HUES6 (cell line): ENCODE measurements around the gene PELI2.
A peak's percentile ranks its signal among the peaks of the same experiment; 100 is the strongest.
"Not testable (repeated sequence)": the region's sequence is repeated elsewhere in the genome, so short reads cannot be mapped to it uniquely, and the experiment has no call there.

ENCODE experiments used
- H3K27ac ChIP-seq: 2 replicates; pipeline ENCODE4 v1.7.0; 2013; ENCODE audit warnings: low read depth, mild to moderate bottlenecking, low read length, inconsistent platforms
- H3K27me3 ChIP-seq: 2 replicates; pipeline ENCODE4 v1.6.1; 2013; ENCODE audit warnings: low read length; ENCODE audit not compliant: control insufficient read depth, insufficient read depth
- H3K36me3 ChIP-seq: 2 replicates; pipeline ENCODE4 v1.6.1; 2013; ENCODE audit warnings: low read length; ENCODE audit not compliant: control insufficient read depth, insufficient read depth
- H3K4me1 ChIP-seq: 2 replicates; pipeline ENCODE4 v1.6.1; 2013; ENCODE audit warnings: low read length; ENCODE audit not compliant: control insufficient read depth, insufficient read depth
- H3K4me3 ChIP-seq: 2 replicates; pipeline ENCODE4 v1.5.1; 2013; ENCODE audit warnings: low read depth, low read length
- H3K9ac ChIP-seq: one replicate; pipeline ENCODE4 v1.6.1; 2013; ENCODE audit warnings: mild to moderate bottlenecking, low read length
- H3K9me3 ChIP-seq: 2 replicates; pipeline ENCODE4 v1.6.1; 2013; ENCODE audit warnings: low read depth, low read length; ENCODE audit not compliant: control insufficient read depth, insufficient read depth

PELI2 gene

GRCh38 chr14:56154321-56154720 lies 36.1 kb downstream of the PELI2 start:
- H3K4me1 ChIP-seq = no peaks in the 10 kb centered on the region
- no peaks in the 10 kb centered on the region for H3K36me3 ChIP-seq
- H3K4me3 ChIP-seq = no peak overlapping the region
- H3K9me3 ChIP-seq = 0 out of 2 replicates have a peak, but pooled peaks cover 3% of the 10 kb centered on the region
- no peak overlapping the region for H3K9ac ChIP-seq
- H3K27me3 ChIP-seq = no peaks in the 10 kb centered on the region
- H3K27ac ChIP-seq = no peak overlapping the region

- Histone ChIP-seq H3K9ac (no peak overlapping the region), H3K27me3 (no peaks in the 10 kb centered on the region), H3K27ac (no peak overlapping the region), H3K9me3 (0 out of 2 replicates have a peak, but pooled peaks cover 3% of the 10 kb centered on the region), H3K36me3 (no peaks in the 10 kb centered on the region), H3K4me3 (no peak overlapping the region), H3K4me1 (peaks cover 3% of the 10 kb centered on the region; the same call in 1 of the 2 replicates)
Measured at GRCh38 chr14:56156096-56156495, 37.9 kb downstream of the PELI2 start.

- Histone ChIP-seq H3K9me3 (0 out of 2 replicates have a peak, but pooled peaks cover 5% of the 10 kb centered on the region), H3K9ac (no peak overlapping the region), H3K27ac (no peak overlapping the region), H3K36me3 (no peaks in the 10 kb centered on the region), H3K4me3 (no peak overlapping the region), H3K27me3 (no peaks in the 10 kb centered on the region), H3K4me1 (peaks cover 3% of the 10 kb centered on the region; the same call in 1 of the 2 replicates)
Measured at GRCh38 chr14:56159066-56159465, 40.9 kb downstream of the PELI2 start.

GRCh38 chr14:56160088-56160487 lies 41.9 kb downstream of the PELI2 start:
- Histone ChIP-seq H3K36me3 (no peaks in the 10 kb centered on the region), H3K9ac (no peak overlapping the region), H3K27me3 (no peaks in the 10 kb centered on the region), H3K9me3 (0 out of 2 replicates have a peak, but pooled peaks cover 9% of the 10 kb centered on the region), H3K27ac (no peak overlapping the region), H3K4me1 (peaks cover 3% of the 10 kb centered on the region; the same call in 1 of the 2 replicates), H3K4me3 (no peak overlapping the region)

GRCh38 chr14:56161658-56162057 lies 43.4 kb downstream of the PELI2 start:
- Histone ChIP-seq H3K27me3 (no peaks in the 10 kb centered on the region), H3K9me3 (peaks cover 14% of the 10 kb centered on the region; the same call in 1 of the 2 replicates), H3K4me1 (peaks cover 3% of the 10 kb centered on the region; the same call in 1 of the 2 replicates), H3K27ac (no peak overlapping the region), H3K36me3 (no peaks in the 10 kb centered on the region), H3K4me3 (no peak overlapping the region), H3K9ac (no peak overlapping the region)

GRCh38 chr14:56162476-56162875 lies 44.3 kb downstream of the PELI2 start:
- H3K9ac ChIP-seq = no peak overlapping the region
- H3K36me3 ChIP-seq = no peaks in the 10 kb centered on the region
- no peak overlapping the region for H3K4me3 ChIP-seq
- H3K4me1 ChIP-seq = peaks cover 3% of the 10 kb centered on the region; the same call in 1 of the 2 replicates
- H3K27me3 ChIP-seq = no peaks in the 10 kb centered on the region
- H3K27ac ChIP-seq = no peak overlapping the region
- H3K9me3 ChIP-seq = peaks cover 14% of the 10 kb centered on the region; the same call in 1 of the 2 replicates

GRCh38 chr14:56166579-56166978 lies 48.4 kb downstream of the PELI2 start:
- peaks cover 11% of the 10 kb centered on the region; the same call in 1 of the 2 replicates for H3K9me3 ChIP-seq
- H3K36me3 ChIP-seq, H3K4me1 ChIP-seq, H3K27ac ChIP-seq, H3K9ac ChIP-seq, H3K4me3 ChIP-seq, H3K27me3 ChIP-seq: not testable (repeated sequence)

- peaks cover 11% of the 10 kb centered on the region for H3K4me1 ChIP-seq
Measured at GRCh38 chr14:56168007-56168616, 49.9 kb downstream of the PELI2 start.

GRCh38 chr14:56170028-56170427 lies 51.8 kb downstream of the PELI2 start:
- Histone ChIP-seq H3K9ac (no peak overlapping the region), H3K36me3 (no peaks in the 10 kb centered on the region), H3K4me3 (no peak overlapping the region), H3K27ac (no peak overlapping the region), H3K27me3 (no peaks in the 10 kb centered on the region), H3K4me1 (peaks cover 12% of the 10 kb centered on the region), H3K9me3 (peaks cover 5% of the 10 kb centered on the region; the same call in 1 of the 2 replicates)

More at GRCh38 chr14:56168007-56168616, 49.9 kb downstream of the PELI2 start:
- no peak overlapping the region for H3K27ac ChIP-seq
- no peaks in the 10 kb centered on the region for H3K36me3 ChIP-seq
- H3K27me3 ChIP-seq = no peaks in the 10 kb centered on the region
- H3K9me3 ChIP-seq = peaks cover 11% of the 10 kb centered on the region; the same call in 1 of the 2 replicates
- no peak overlapping the region for H3K9ac ChIP-seq
- H3K4me3 ChIP-seq = no peak overlapping the region

GRCh38 chr14:56170877-56171422 lies 52.7 kb downstream of the PELI2 start:
- Histone ChIP-seq H3K4me1 (peaks cover 12% of the 10 kb centered on the region), H3K27me3 (no peaks in the 10 kb centered on the region), H3K36me3 (no peaks in the 10 kb centered on the region), H3K4me3 (no peak overlapping the region), H3K9ac (no peak overlapping the region), H3K27ac (no peak overlapping the region), H3K9me3 (no peaks in the 10 kb centered on the region)

- H3K27ac ChIP-seq = 0 out of 2 replicates have a peak overlapping the region, but pooled peaks have one; percentile 4
Measured at GRCh38 chr14:56172074-56172473, 53.9 kb downstream of the PELI2 start.

More at GRCh38 chr14:56172074-56172473, 53.9 kb downstream of the PELI2 start:
- peaks cover 12% of the 10 kb centered on the region for H3K4me1 ChIP-seq
- no peak overlapping the region for H3K9ac ChIP-seq
- H3K36me3 ChIP-seq = no peaks in the 10 kb centered on the region
- H3K4me3 ChIP-seq = no peak overlapping the region
- H3K9me3 ChIP-seq = no peaks in the 10 kb centered on the region
- no peaks in the 10 kb centered on the region for H3K27me3 ChIP-seq
